Epidermal melanocyte (primary cell): ENCODE data around the gene VPS39.

Source experiments
- DNase-seq: peaks from one replicate; pipeline ENCODE4 v3.0.0; 2011; ENCODE audit warnings: low spot score; ENCODE audit not compliant: insufficient read length

VPS39 gene

GRCh38 chr15:42199126-42199525, 9.0 kb downstream of the VPS39 start:
- no peak for DNase-seq

- DNase-seq: no peak
Observed at GRCh38 chr15:42198516-42198915, 9.6 kb downstream of the VPS39 start.

GRCh38 chr15:42194513-42194912, 13.6 kb downstream of the VPS39 start:
- DNase-seq: no peak

DNA sequence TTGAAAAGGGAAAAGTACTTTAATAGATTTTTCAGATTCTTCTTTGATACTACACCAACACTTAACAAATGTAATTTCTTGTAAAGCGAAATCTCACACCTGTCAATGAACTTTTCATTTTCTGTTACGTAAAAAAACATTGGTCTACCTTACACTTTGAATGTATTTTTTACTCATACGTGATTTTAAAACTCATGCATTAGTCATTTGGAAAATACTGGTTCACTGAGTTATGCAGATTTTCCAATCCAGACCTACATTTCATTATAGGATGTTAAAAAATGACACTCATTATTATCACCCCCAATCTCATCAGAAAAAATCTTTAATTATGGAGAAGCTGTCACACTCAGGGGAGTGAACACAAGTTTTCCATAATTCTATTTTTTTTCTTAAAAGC, 14.7 kb downstream of the VPS39 start:
- no peak for DNase-seq

DNA sequence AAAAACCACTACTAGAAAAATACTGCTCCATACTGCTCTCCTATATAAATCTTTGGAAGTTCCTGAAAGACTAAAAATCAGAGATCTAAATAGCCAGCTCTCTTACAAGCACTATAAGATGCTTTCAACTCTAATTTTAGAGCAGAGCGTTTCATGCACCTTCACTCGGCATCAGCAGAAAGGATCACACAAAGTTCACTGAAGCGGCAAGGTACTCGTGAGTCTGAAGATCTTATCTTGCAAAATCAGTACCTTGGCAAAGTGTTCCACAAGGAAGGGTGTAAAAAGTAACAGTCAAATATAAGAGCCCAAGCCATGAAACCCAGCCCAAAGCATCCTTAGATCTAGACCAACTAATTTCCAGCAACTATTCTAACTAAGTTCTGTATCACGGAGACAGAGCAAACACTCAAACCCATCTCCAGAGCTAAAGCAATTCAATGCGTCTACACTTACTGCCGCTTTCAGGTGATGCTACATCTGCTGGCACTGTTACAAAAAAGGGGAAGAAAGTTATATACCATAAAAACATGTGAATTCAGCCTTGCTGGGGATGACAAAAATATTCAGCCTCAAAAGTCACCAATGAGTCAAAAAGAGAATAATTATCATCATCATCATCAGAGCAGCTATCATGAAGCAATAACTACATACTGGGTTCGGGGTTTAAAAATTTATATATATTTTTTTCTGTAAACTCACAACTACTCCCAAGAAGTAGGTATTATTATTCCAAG, 16.3 kb downstream of the VPS39 start:
- DNase-seq: no peak

DNA sequence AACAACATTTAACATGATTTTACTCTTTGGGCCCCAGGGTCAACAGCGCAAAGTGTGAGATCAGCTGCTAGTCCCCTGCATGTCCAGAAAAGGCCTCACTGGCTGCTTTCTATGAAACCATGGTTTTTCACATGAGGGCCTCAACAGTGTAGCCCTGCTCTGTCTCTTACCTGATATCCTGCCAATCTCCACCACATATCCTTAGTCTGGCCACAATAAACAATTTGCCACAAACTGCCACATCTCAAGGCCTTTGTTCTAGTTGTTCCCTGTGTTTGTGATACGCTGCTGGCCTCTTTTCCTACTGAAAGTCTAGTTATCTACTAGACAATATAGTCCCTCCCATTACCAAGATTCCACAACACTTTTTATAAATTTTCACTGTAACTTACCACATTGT, 17.7 kb downstream of the VPS39 start:
- no peak for DNase-seq

DNA sequence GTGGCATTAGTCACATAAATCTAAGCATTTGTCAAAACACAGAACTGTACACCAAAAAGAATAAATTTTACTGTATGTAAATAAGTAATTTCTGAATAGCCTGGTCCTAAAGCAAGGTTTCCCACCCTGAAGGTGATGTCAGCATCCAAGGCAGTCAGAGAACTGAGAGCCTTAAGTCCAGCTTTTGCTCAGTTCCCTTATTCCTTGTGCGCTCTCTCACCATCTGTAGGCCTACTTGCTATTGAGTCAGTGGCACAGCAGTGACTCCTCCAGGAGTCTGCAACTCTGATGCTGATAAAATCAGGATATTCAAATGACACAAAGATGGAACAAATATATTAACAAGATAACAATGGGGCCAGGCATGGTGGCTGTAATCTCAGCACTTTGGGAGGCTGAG, 22.3 kb downstream of the VPS39 start:
- no peak for DNase-seq

DNA sequence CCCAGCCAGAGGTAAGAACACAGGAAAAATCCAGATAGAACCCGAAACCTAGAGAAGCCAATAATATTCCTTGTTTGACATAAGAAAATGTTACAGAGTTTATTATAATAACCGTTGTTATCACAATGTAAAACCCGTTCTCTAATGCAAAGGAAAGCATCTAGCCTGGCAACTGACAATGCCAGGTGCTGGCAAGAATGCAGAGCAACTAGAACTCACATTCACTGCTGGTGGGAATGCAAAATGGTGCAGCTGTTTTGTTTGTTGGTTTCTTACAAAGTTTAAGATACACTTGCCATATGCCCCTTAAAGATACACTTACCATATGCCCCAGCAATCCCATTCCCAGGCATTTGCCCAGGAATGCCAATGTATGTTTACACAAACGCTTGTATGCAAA, 23.4 kb downstream of the VPS39 start:
- no peak for DNase-seq

GRCh38 chr15:42184296-42184695, 23.8 kb downstream of the VPS39 start:
- no peak for DNase-seq

DNA sequence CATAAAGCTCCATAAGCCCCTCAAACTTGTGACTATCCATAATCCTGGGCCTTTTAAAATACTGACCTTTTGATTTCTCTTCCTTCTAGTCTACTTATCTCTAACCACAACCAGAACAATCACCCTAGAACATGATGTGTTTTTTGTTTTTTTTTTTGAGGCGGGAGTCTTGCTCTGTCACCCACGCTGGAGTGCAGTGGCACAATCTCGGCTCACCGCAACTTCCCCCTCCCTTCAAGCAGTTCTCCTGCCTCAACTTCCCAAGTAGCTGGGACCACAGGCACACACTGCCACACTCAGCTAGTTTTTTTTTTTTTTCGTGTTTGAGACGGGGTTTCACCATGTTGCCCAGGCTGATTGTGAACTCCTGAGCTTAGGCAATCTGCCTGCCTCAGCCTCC, 25.1 kb downstream of the VPS39 start:
- DNase-seq: no peak

- no peak for DNase-seq
Observed at GRCh38 chr15:42182328-42182886, 25.7 kb downstream of the VPS39 start.

GRCh38 chr15:42178056-42178455, 30.0 kb downstream of the VPS39 start:
- no peak for DNase-seq

- DNase-seq: no peak
Observed at GRCh38 chr15:42175671-42176070, 32.4 kb downstream of the VPS39 start.

DNA sequence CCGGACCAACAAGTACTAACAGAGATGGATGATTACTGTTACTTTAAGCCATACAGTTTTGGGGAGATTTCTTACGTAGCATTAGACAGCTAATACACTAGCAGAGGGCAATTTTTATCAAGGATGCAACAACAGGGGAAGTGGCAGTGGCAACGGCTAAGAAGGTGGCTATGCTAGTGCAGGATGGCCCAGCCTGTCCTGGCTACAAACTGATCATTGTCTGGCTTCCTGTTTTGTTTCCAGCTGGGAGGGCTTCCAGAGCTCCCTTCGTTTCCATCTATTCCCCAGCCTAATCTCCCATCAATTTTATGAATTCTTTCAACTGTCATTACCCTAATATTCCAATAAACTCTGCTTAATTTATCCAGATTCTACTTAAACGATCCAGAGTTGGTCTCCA, 35.6 kb downstream of the VPS39 start:
- no peak for DNase-seq

DNA sequence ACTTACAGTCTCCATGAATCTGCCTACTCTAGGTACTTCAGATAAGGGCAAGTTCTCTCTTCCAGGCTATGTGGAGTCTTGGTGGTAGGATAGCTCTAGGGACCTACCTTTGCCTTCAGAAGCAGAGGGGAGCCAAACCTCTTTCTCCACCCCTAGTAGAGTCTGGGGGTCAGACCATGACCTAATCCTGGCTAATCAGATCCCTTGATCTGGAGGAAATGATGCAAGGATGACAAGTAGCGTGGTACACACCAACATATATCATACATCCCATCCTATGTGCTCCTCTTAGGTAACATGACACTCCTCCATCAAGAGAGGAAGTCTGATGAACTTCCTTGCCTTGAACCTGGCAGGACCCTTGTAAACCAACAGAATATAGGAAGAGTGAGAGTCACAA, 36.3 kb downstream of the VPS39 start:
- no peak for DNase-seq

GRCh38 chr15:42171122-42171521, 37.0 kb downstream of the VPS39 start:
- DNase-seq: no peak

DNA sequence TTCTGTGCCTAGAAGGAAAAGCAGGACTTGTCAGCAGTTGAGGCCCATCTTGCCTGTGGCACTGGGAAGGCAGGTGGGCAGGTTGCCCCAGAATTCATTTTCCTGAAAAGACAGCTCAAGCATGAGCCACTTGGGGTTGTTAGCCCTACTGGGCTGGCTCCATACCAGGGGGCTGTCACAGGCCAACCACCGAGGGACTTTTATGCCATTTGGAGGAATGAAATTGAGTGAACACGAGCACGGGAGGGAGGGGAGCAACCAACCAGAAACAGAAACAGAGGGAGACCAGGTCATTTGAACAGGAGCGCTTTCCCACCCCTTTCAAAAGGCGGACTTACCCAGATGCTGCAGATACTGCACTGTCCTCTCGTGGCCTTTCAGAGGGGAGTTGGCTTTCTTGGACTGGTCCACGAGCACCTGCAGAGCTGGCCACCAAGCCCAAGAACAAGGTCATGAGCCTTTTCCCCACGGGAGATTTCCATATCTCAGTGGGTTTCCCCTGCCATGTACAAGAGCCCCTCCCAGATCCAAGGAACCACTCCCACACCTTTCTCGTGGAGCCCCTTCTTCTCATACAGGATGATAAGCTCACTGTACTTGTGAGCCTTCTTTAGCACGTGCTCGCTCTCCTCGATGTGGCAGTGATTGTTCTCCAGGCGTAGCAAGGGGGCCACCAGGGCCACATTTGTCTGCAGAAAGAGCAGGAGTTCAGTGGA, 41.7 kb downstream of the VPS39 start:
- DNase-seq: no peak

GRCh38 chr15:42165106-42165505, 43.0 kb downstream of the VPS39 start:
- DNase-seq: no peak

DNA sequence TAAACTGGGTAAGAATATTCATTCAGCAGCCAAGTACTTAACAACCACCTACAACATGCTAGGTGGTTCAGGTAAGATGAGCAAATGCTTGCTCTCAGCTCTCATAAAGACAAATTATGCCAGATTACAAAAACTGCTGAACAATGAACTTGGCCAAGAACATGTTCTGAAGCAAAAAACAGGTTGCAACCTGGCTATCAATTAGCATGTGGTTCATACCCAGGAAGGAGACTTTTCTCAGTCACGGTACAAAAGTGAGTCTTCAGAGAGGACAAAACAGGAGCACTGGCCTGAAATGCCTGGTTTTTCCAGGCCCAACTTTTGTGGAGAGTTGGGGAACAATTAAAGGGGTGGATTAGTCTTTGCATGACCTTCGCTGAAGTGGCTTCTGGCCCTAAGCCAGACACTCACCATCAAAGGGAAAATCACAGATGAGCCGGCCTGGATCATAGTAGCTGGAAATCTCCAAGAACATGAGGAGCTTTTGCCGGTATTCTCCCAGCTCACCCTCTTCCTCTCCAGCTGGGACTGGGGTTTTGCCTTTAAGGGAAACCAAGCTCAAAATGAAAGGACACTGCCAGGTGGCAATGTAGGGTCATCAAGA, 44.1 kb downstream of the VPS39 start:
- no peak for DNase-seq

- DNase-seq: no peak
Observed at GRCh38 chr15:42163291-42163690, 44.8 kb downstream of the VPS39 start.

DNA sequence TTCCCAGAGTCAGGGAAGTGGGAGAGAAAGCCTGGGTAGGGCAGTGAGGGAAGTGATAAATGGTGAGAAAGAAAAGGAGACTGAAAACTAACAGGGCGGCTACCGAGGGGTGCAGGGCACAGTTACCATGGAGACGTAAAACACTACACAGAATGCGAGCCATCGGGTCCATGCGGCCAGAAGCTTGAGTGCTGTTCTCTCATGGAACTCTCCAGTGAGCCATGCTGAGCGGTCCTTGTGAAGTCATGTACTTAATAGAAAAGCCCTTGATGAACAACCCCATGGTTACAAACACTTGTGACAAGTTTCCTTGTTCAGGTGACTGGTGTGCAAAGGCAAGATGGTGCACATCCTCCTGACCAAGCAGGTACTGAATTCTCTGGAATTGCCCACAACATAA, 48.0 kb downstream of the VPS39 start:
- no peak for DNase-seq

- no peak for DNase-seq
Observed at GRCh38 chr15:42159381-42160015, 48.6 kb downstream of the VPS39 start.
